Measurements from ENCODE around the gene MKS1. TPM values are rescaled to one million over a fixed set of nuclear protein-coding genes. Genes with fewer than 3 reads are reported as not detected.

MKS1 gene
- total and polyA plus RNA-seq, 10 of the 15 experiments (the other 5 are each of a cell fraction or from before 2014, with no cell fraction given): 5.7 to 21.4 (median 13.9) TPM

GRCh38 chr17:58232707-58233156, 13.7 kb upstream of the MKS1 start (continued):
- TF ChIP-seq, protein P1, sequence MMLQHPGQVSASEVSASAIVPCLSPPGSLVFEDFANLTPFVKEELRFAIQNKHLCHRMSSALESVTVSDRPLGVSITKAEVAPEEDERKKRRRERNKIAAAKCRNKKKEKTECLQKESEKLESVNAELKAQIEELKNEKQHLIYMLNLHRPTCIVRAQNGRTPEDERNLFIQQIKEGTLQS (IDR thresholded peaks at IDR 0.05; ENCODE audit: borderline replicate concordance, extremely low read depth, low read depth, low read length): no peak
- TF ChIP-seq ZBTB4 (CRISPR knock-in tag; IDR thresholded peaks at IDR 0.05) (no peak), HDAC6 (IDR thresholded peaks at IDR 0.05; ENCODE audit: unreplicated experiment) (no peak), ZNF274 (IDR thresholded peaks at IDR 0.05; ENCODE audit: insufficient read depth, insufficient read length) (no peak), MTA3 (IDR thresholded peaks at IDR 0.05; ENCODE audit: borderline replicate concordance, low read length) (0 out of 2 replicates have a peak, but pooled peaks have one; percentile 21), ATF7 (IDR thresholded peaks at IDR 0.05; ENCODE audit: low read depth) (peak; percentile 90), TCF3 (IDR thresholded peaks at IDR 0.05; ENCODE audit: borderline replicate concordance, insufficient read depth, low read depth, low read length) (no peak), SIN3A (IDR thresholded peaks at IDR 0.05; ENCODE audit: low read depth, low read length) (no peak), TBL1XR1 (IDR thresholded peaks at IDR 0.05; ENCODE audit: low read depth, low read length) (no peak; the same call in 1 of the 2 replicates), BCL11A (IDR thresholded peaks at IDR 0.05; ENCODE audit: low read depth, low read length) (peak; percentile 18; the same call in 1 of the 2 replicates), SMARCA5 (IDR thresholded peaks at IDR 0.05) (peak; percentile 39; the same call in 1 of the 2 replicates), CUX1 (IDR thresholded peaks at IDR 0.05; ENCODE audit: insufficient replicate concordance, low read depth, low read length) (no peak), SP1 (IDR thresholded peaks at IDR 0.05; ENCODE audit: low read depth, low read length) (no peak), KLF5 (IDR thresholded peaks at IDR 0.05; ENCODE audit: partially characterized antibody) (no peak), CREM (IDR thresholded peaks at IDR 0.05; ENCODE audit: low read depth) (peak; percentile 88), CHD1 (IDR thresholded peaks at IDR 0.05; ENCODE audit: low read depth, low read length) (no peak)
- TF ChIP-seq, protein P2, sequence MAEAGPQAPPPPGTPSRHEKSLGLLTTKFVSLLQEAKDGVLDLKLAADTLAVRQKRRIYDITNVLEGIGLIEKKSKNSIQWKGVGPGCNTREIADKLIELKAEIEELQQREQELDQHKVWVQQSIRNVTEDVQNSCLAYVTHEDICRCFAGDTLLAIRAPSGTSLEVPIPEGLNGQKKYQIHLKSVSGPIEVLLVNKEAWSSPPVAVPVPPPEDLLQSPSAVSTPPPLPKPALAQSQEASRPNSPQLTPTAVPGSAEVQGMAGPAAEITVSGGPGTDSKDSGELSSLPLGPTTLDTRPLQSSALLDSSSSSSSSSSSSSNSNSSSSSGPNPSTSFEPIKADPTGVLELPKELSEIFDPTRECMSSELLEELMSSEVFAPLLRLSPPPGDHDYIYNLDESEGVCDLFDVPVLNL (IDR thresholded peaks at IDR 0.05; ENCODE audit: low read depth, low read length): no peak
- TF ChIP-seq, protein P3, sequence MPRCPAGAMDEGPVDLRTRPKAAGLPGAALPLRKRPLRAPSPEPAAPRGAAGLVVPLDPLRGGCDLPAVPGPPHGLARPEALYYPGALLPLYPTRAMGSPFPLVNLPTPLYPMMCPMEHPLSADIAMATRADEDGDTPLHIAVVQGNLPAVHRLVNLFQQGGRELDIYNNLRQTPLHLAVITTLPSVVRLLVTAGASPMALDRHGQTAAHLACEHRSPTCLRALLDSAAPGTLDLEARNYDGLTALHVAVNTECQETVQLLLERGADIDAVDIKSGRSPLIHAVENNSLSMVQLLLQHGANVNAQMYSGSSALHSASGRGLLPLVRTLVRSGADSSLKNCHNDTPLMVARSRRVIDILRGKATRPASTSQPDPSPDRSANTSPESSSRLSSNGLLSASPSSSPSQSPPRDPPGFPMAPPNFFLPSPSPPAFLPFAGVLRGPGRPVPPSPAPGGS (IDR thresholded peaks at IDR 0.05; ENCODE audit: borderline replicate concordance, insufficient read depth, low read depth, low read length, poor library complexity, severe bottlenecking): no peak
- TF ChIP-seq, protein P4, sequence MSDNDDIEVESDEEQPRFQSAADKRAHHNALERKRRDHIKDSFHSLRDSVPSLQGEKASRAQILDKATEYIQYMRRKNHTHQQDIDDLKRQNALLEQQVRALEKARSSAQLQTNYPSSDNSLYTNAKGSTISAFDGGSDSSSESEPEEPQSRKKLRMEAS (IDR thresholded peaks at IDR 0.05; ENCODE audit: low read depth, low read length): no peak; the same call in 1 of the 2 replicates

Measured in GM12878 (cell line).